Ascending aorta (tissue), 2 donors: Measurements from ENCODE around the gene CST9. TPM values are rescaled to one million over a fixed set of nuclear protein-coding genes. Genes with fewer than 3 reads are reported as not detected.
A peak's percentile ranks its signal among the peaks of the same experiment; 100 is the strongest.
"Not testable (repeated sequence)": the region's sequence is repeated elsewhere in the genome, so short reads cannot be mapped to it uniquely, and the experiment has no call there.

Experiments used
- DNase-seq, 2 donors: peaks; one replicate each; pipeline ENCODE4 v3.0.0-alpha.2; 2019; ENCODE audit warnings: low spot score in 2 of 2
- H3K27ac ChIP-seq, 2 donors: fragments of 200-600 bp; sonication (generic); one replicate each; pipeline ENCODE4 v1.5.1; 2016 to 2017; ENCODE audit warnings: mild to moderate bottlenecking in 1 of 2
- H3K27me3 ChIP-seq: fragments of 200-600 bp; sonication (generic); one replicate; pipeline ENCODE4 v1.5.1; 2017
- H3K36me3 ChIP-seq, 2 donors: fragments of 200-600 bp; sonication (generic); one replicate each; pipeline ENCODE4 v1.5.1; 2016
- H3K4me1 ChIP-seq, 2 donors: fragments of 200-600 bp; sonication (generic); one replicate each; pipeline ENCODE4 v1.5.1; 2016 to 2017; ENCODE audit warnings: mild to moderate bottlenecking in 1 of 2
- H3K4me3 ChIP-seq, 2 donors: fragments of 200-600 bp; sonication (generic); one replicate each; pipeline ENCODE4 v1.5.1; 2016 to 2017; ENCODE audit warnings: mild to moderate bottlenecking in 1 of 2
- H3K9me3 ChIP-seq, 2 donors: fragments of 200-600 bp; sonication (generic); one replicate each; pipeline ENCODE4 v1.5.1; 2016
- CTCF ChIP-seq, 3 experiments: fragments of 200-600 bp in 2 of 3; fragments of 450-650 bp in 1 of 3; sonication (generic) in 2 of 3; IDR thresholded peaks; one replicate each; pipeline ENCODE4 v1.5.1; 2016 to 2019; ENCODE audit warnings: antibody characterized with exemption in 3 of 3, mild to moderate bottlenecking in 1 of 3, moderate library complexity in 1 of 3
- intact Hi-C: fragments of 100-400 bp; cut with DNase I; formaldehyde crosslinking; loops from one replicate; pipeline ENCODE4 v1.15.1; 2023
- total RNA-seq: library from RNA; depleted of rRNA; stranded (reverse); fragments of >200 nt; gene quantifications from one replicate; pipeline ENCODE4 v1.1.0, GENCODE V29; 2016

The CST9 gene
- total RNA-seq, 1 donor from 2014 or later: not detected

GRCh38 chr20:23625236-23625964, 19.7 kb upstream of the CST9 start:
- no peak for TF ChIP-seq CTCF (IDR thresholded peaks at IDR 0.05)
- H3K27ac ChIP-seq: no peak overlapping the region
- H3K4me1 ChIP-seq: peaks cover 0 to 17% of the 10 kb centered on the region in 2 donors
- DNase-seq: no peak
- no peak overlapping the region for H3K4me3 ChIP-seq
- no peaks in the 10 kb centered on the region for H3K27me3 ChIP-seq
- no peaks in the 10 kb centered on the region for H3K36me3 ChIP-seq
- intact Hi-C loops: loop anchor here (10.0 kb wide), 1 partner anchor 1429 kb away; the partner anchor contains the start of gene ACSS1
- H3K9me3 ChIP-seq: no peaks in the 10 kb centered on the region

GRCh38 chr20:23624324-23624691, 18.6 kb upstream of the CST9 start:
- peak overlapping the region; percentile 88 to 91 for H3K27ac ChIP-seq
- no peaks in the 10 kb centered on the region for H3K36me3 ChIP-seq
- DNase-seq: no peak
- H3K9me3 ChIP-seq: peaks cover 0 to 3% of the 10 kb centered on the region in 2 donors
- H3K27me3 ChIP-seq: no peaks in the 10 kb centered on the region
- intact Hi-C loops: loop anchor here (5.0 to 10.0 kb wide), 4 partner anchors 202 to 1430 kb away; partner anchors contain the start of genes ACSS1, GZF1 and NAPB
- no peak for TF ChIP-seq CTCF (IDR thresholded peaks at IDR 0.05)
- no peak overlapping the region for H3K4me3 ChIP-seq
- peaks cover 0 to 17% of the 10 kb centered on the region in 2 donors for H3K4me1 ChIP-seq

- DNase-seq: no peak
- Histone ChIP-seq H3K4me1 (peaks cover 0 to 17% of the 10 kb centered on the region in 2 donors), H3K27me3 (no peaks in the 10 kb centered on the region), H3K9me3 (peaks cover 0 to 3% of the 10 kb centered on the region in 2 donors), H3K27ac (peak overlapping the region; percentile 88 to 91), H3K36me3 (no peaks in the 10 kb centered on the region), H3K4me3 (no peak overlapping the region)
- TF ChIP-seq CTCF (IDR thresholded peaks at IDR 0.05): no peak
- intact Hi-C loops: loop anchor here (1.0 to 10.0 kb wide), 5 partner anchors 14 to 1431 kb away; partner anchors contain the start of genes ACSS1, CST3, GZF1 and NAPB
Observed at GRCh38 chr20:23623666-23624323, 18.1 kb upstream of the CST9 start.

GRCh38 chr20:23622839-23623343, 17.2 kb upstream of the CST9 start:
- H3K27me3 ChIP-seq: no peaks in the 10 kb centered on the region
- peak overlapping the region; percentile 88 to 91 for H3K27ac ChIP-seq
- peaks cover 0 to 17% of the 10 kb centered on the region in 2 donors for H3K4me1 ChIP-seq
- H3K4me3 ChIP-seq: peak overlapping the region; percentile 34 to 55
- H3K36me3 ChIP-seq: no peaks in the 10 kb centered on the region
- DNase-seq: peak; percentile 50 to 88
- no peak for TF ChIP-seq CTCF (IDR thresholded peaks at IDR 0.05)
- H3K9me3 ChIP-seq: peaks cover 0 to 3% of the 10 kb centered on the region in 2 donors
- intact Hi-C loops: loop anchor here (1.0 to 10.0 kb wide), 5 partner anchors 14 to 1432 kb away; partner anchors contain the start of genes ACSS1, CST3, GZF1 and NAPB

DNA sequence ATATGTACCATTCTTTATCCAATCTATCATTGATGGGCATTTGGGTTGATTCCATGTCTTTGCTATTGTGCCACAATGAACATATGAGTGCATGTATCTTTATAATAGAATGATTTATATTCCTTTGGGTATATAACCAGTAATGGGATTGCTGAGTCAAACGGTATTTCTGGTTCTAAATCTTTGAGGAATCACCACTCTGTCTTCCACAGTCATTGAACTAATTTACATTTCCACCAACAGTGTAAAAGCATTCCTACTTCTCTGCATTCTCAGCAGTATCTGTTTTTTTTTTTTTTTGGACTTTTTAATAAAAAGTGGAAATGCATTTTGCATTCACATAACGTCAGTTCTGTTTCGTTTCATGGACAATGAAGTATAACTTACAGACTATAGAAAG, 16.7 kb upstream of the CST9 start:
- not testable (repeated sequence) for H3K27me3 ChIP-seq, H3K9me3 ChIP-seq, H3K36me3 ChIP-seq, DNase-seq
- intact Hi-C loops: loop anchor here (5.0 to 10.0 kb wide), 4 partner anchors 200 to 1432 kb away; partner anchors contain the start of genes ACSS1, GZF1 and NAPB
- Histone ChIP-seq H3K27ac (peak overlapping the region; percentile 88 to 91), H3K4me3 (peak overlapping the region; percentile 34 to 55), H3K4me1 (peaks cover 0 to 17% of the 10 kb centered on the region in 2 donors)

GRCh38 chr20:23620670-23621386, 15.1 kb upstream of the CST9 start:
- H3K27ac ChIP-seq, H3K36me3 ChIP-seq, H3K27me3 ChIP-seq, H3K9me3 ChIP-seq, H3K4me3 ChIP-seq: not testable (repeated sequence)
- peaks cover 0 to 17% of the 10 kb centered on the region in 2 donors for H3K4me1 ChIP-seq
- DNase-seq: peak in 1 of 2 donors; percentile 54
- intact Hi-C loops: loop anchor here (5.0 to 10.0 kb wide), 4 partner anchors 199 to 1434 kb away; partner anchors contain the start of genes ACSS1, GZF1 and NAPB
